Activated T-helper 1 cell treated with Interleukin-2 at 50 U/mL for 16 hours (primary cell): ENCODE measurements around the gene PCNT.
"Not testable (repeated sequence)": the region's sequence is repeated elsewhere in the genome, so short reads cannot be mapped to it uniquely, and the experiment has no call there.

ENCODE experiments used
- DNase-seq: peaks from one replicate; pipeline ENCODE4 v3.0.0-alpha.2; 2020; ENCODE audit warnings: low read depth

The PCNT gene

DNA sequence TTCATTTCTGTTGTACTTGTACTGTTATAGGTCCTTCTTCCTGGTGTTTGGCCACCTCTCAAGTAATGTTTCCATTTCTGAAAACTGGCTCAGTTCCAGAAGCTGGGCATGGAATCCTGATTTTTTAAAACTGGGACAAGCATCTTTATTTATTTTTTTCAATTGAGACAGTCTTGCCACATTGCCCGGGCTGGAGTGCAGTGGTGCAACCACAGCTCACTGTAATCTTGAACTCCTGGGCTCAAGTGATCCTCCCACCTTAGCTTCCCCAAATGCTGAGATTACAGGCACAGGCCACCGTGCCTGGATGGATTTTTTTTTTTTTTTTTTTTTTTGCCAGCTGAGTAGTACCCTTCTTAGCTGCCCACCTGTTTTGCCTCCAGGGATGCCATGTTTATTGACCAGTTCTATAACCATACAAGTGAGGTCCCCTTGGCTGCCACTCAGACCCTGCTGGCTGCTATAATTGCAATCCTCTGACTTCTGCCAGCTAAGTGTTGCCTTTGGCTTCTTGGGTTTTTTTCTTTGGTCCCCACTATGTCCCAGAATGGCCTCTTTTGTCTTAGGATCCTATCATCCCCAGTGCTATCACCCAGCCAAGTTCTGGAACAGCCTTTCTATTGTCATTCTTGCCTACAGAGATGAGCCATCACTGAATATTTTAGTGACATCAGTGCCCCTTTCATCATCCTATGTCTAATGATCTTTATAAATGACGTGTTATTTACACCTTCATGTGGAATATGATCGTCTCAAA lies 130.9 kb downstream of the PCNT start:
- DNase-seq: no peak

DNA sequence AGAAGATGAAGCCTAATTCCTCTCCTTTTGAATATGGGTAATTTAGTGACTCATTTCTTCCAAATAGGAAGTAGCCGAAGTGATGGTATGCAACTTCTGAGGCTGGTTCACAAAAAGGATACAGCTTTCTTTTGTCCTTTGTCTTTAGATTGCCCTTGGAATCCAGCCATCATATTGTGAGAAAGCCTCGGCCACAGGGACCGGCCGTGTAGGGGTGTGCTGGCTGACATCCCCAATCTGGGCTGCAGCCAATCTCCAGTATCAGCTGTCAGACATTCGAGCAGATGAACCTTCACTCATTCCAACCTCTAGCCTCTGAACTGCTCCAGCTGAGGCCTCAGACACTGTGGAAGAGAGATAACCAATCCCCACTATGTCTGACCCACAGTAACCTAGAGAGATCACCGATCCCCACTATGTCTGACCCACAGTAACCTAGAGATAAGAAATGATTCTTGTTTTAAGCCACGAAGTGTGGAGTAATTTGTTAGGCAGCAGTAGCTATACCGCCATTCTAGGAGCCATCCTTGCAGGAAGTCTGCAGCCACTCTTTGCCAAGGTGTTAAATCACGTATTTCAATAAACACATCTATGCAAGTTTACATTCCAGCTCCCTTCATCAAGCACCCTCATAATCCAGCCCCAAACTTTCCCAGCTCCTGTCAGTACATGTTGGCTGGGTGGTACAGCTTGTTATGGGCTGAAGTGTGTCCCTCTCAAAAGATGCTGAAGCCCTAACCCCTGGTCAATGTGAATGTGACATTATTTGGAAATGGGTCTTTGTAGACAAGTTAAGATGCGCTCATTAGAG lies 131.8 kb downstream of the PCNT start:
- DNase-seq: no peak

DNA sequence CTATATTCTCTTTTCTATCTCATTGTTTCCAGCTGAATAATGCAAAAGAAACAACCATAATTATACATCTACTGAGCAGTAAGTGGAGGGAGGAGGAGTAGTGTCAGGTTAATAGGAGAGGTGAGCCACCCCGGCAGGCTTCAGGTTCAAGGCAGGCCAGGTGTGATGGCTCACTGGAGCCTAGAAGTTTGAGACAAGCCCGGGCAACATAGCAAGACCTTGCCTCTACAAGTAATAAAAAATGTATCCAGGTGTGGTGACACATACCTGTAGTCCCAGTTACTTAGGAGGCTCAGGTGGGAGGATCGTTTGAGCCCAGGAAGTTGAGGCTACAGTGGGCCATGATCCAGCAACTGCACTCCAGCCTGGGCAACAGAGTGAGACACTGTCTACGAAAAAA lies 132.8 kb downstream of the PCNT start:
- DNase-seq: no peak

DNA sequence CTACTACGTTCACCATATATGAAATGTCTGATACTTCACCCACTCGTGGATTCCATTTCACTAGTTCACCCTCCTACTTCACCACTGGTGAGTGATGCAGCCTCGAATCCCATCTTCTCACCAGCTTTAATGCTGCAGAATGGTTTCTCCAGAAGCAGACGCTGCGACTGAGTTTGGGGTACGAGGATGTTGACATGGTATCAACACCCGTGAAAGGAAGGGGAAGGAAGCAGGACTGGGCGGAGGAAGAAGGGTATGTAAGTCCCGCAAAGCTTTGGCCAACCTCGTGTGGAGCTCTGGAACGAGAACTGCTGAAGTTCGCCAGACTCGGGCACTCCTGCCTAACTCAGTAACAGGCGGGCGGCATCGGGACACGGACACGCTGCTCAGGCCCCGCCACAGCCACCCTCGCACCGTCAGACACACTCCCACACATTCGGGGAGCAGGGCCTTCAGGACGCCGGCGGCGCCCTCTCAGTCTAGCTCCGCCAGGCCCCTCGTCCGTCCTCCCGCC lies 133.9 kb downstream of the PCNT start:
- DNase-seq: no peak

DNA sequence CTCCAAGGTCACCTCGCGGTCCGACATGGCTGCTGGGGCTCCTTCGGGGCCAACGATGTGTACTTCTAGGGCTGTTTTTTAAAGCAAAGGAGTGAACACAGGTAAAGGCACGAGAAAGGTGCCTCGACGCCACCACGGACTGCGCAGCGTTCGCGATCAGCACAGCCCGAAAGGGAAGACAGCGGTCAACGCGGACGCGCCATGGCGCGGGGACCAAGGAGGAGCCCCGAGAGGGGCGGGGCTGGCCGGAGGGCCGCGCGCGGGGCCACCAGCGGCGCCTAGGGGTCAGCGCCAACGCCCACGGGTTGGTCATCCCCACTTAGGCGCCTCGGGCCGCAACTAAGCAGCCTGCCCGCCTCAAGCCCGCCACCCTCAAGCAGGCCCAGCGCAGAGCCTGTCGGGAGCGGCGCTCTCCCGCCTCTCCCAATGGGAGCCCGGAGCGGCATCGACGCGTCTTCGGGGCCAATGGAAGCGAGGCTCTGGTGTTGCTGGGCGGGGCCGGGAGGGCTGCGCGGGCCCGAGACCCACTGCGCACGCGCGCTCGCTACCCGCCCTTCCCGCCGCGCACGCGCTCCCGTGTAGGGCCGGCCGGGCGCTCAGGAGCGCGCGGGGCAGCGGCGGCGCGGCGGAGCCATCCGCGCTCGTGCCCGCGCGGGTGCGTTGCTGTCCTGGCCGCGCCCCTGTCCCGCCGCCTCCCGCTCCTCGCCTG lies 134.5 kb downstream of the PCNT start, which contains the start of gene DIP2A:
TSS of gene DIP2A (plus strand) at position 577 of the 709 bp plus-strand sequence. CDS start 241 bp downstream, outside the sequence.
- peak; percentile 93 for DNase-seq

DNA sequence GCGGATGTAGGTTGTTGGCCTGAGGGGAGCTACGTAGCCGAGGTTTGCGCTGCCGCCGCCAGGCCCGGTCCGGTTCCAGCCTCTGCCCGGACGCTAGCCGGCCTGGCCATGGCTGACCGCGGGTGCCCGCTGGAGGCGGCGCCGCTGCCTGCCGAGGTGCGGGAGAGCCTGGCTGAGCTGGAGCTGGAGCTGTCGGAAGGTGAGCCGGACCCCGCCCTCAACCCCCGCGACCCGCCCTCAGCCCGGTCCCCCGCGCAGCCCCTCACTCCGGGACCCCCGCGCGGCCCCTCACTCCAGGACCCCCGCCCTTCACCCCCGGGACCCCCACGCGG lies 135.0 kb downstream of the PCNT start:
- DNase-seq: no peak

DNA sequence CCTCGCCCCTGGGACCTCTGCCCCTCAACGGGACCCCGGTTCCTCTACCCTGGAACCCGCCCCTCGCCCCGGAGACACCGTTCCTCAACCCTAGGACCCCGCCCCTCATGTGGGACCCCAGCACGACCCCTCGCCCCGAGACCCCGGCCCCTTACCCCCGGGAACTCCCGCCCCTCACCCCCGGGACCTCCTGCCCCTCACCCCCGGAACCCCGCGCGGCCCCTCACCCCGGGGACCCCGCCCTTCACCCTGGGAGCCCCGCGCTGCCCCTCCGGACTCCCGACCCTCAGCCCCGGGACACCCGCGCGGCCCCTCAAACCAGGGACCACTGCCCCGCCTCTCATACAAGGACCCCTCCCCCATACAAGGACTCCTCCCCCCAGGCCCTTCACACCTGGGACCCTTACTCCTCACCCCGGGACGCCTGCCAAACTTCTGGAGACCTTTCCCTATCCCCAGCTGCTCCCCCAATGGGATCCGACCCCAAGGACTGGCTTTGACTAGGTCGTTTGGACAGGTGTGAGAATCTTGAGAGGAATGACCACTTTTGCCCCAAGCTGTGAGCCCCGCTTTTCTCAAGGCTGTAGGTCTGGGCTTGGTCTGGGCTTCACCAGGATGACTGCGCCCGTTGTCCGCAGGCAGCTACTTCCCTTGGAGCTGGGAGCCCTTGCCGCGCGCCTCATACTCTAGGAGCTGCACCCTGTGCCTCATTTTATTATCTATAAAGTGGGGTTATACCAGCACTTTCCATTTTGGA lies 135.6 kb downstream of the PCNT start:
- no peak for DNase-seq

DNA sequence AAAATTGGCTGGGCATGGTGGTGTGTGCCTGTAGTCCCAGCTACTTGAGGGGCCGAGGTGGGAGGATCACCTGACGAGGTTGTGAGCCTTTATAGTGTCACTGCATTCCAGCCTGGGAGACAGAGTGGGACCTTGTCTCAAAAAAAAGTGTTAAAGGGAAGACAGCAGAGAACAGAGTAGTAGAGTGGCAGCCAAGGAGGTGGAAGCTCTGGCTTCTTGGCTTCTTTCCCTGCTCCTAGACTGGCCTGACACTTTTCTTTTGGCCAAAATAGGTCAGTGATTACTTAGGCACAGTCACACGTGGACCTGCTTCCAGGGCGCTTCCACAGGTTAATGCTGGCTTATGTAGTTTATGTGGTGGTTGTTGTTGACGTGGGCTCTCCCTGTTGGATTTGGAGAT lies 138.0 kb downstream of the PCNT start:
- no peak for DNase-seq

DNA sequence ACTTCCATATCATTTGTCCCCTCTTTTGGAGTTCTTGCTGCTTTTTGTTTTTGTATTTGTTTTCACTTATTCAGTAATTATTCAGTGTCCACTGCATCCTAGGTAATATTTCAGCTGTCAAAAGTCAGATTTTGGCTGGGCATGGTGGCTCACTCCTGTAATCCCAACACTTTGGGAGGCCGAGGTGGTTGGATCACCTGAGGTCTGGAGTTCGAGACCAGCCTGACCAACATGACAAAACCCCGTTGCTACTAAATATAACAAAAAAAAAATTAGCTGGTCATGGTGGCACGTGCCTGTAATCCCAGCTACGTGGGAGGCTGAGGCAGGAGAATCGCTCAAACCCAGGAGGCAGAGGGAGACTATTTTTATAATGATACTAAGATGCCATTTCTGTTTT lies 141.2 kb downstream of the PCNT start:
- not testable (repeated sequence) for DNase-seq

DNA sequence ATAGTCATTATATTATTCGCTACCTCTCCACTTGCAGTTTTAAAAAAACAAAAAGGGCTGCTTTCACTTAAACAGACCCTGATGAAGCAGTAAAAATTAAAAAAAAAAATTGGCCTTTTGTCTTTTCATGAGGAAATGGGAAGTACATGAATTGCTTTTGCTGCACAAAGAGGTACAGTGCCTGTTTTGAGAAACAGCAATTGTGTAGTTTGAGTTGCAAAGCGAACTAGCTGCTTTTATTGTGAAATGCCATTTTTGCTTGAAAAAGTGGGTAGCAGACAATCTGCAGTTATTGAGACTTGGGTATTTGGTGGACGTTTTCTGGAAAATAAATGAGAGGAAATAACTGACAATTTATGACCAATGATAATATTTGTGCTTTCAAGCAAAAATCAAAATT lies 141.7 kb downstream of the PCNT start:
- no peak for DNase-seq

DNA sequence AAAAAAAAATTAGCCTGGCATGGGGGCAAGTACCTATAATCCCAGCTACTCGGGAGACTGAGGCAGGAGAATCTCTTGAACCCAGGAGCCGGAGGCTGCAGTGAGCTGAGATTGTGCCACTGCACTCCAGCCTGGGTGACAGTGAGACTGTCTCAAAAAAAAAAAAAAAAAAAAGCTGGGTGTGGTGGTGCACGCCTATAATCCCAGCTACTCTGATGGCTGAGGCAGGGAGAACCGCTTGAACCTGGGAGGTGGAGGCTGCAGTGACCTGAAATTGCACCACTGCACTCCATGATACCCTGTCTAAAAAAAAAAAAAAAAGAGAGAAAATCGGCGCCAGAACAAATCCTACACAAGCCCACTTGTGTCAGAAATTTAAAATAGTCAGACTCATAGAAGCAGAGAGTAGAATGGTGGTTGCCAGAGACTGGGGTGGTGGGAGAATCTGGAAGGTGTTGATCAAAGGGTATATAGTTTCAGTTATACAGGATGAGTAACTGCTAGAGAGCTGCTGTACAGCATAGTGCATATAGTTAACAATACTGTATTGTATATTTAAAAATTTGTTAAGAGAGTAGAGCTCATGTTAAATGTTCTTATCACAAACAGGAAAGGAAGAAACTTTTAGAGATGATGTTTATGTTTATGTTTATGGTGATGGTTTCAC lies 144.3 kb downstream of the PCNT start:
- no peak for DNase-seq

DNA sequence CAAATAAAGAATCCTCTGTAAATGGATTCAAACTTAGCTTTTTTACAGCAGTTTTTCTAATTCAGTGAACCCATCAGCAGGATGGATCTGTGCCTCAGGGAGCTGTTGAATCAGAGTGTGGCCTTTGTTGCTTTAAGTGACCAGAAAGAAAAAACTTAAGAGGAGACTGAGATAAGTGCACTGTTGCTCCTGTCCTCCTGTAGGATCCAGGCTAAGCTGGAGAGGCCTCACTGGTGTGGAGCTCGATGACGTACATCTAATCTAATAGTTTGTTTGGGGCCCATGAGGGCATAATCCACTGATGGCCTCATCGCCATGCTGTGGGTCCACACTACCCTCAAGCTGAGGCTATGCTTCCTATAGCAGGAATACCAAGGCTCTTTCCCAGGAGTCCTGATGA lies 145.3 kb downstream of the PCNT start:
- no peak for DNase-seq

DNA sequence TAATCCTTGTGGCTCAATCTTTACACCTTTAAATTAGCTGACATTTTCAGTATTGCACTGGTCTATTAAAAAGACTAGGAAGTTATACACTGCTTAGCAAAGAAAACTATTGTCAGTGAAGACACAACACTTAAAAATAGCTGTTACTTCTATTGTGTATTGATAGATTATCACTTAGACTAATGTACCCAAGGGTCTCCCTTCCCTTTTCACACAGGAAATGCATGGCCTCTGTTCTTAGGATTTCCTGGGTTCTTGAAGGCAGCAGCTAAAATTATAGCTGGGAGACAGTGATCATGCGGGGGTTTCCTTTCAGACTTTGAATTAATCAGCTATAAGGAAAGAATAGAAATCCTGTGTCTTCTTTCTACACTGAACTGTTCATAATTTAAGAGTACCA lies 147.6 kb downstream of the PCNT start:
- DNase-seq: no peak

DNA sequence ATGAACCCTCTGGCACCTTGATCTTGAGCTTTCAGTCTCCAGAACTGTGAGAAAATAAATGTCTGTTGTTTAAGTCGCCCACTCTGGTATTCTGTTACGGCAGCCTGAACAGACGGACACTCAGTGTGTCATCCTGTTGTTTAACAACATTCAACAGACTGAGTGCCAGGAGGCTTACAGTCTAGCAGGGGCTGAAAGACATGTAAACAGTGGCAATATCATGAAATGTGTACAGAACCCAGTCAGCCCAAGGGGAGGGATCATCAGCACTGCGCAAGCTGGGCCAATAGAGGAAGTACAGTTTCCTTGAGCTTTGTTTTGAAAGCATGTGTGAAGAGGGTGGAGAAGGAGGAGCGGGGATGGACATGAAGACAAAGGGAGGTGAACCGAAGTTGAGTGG lies 148.3 kb downstream of the PCNT start:
- no peak for DNase-seq

DNA sequence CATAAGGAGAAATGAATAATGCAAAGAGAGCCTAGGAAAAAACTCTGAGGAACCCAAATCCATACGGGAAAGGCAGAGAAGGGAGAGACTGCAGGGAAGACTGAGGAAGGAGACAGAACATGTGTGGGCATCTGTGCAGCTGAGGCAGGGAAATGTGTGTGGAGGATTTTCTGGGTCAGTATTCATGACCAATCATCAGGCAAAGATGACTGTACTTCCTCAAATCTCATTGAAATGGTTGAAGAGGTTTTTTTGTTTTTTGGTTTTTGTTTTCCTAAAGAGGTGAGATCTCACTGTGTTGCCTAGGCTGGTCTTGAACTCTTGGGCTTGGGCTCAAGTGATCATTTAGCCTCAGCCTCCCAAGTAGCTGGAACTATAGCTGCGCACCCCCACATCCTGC lies 150.4 kb downstream of the PCNT start:
- no peak for DNase-seq

DNA sequence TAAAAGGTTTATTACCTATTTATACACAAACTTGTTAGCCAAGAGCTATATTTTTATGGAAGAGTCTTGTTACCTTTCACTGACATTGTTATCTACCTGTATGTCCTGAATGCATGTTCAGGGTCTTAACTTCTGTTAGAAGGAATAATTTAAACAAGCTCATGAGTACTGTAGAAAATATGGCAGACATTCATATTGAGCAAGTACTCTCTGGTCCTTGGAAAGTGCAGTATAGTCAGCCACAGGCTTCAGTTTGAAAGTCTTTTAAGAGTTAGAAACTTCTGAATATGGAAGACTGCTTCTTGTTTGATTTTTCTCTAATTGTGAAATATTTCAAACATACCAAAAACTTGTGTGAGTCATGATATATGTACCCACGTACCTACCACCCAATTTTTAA lies 151.3 kb downstream of the PCNT start:
- DNase-seq: no peak

DNA sequence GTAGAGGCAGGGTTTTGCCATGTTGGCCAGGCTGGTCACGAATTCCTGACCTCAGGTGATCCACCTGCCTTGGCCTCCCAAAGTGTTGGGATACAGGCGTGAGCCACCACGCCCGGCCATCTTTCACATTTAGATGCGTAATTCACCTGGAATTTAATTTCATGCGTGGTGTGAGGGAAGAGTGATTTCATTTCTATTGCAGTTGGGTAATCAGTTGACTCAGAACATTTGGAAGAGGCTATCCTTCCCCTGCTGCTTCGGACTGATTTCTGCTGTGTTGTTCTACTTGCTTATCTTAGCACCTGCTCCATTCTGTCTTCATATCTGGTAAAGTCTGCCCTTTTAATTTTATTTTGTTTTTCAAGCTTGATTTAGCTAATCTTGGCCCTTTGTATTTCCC lies 153.8 kb downstream of the PCNT start:
- no peak for DNase-seq

DNA sequence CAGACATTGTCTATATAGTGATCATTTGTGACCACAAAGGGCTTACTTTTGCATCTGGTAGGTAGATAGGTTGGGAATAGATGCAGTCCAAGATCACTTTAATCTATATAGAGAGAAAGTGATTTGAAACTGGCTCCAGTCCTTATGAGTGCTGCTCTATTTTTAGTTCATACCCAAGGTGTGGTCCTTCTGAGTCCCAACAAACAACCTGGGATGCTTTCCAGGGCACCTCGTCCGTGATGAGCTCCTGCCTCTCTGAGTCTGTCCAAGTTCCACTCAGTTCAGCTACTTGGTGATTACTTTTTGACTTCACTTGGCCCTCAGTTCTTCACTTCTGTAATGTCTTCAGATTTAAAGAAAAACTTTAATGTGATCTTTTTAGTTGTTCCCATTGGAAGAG lies 155.0 kb downstream of the PCNT start:
- DNase-seq: no peak

DNA sequence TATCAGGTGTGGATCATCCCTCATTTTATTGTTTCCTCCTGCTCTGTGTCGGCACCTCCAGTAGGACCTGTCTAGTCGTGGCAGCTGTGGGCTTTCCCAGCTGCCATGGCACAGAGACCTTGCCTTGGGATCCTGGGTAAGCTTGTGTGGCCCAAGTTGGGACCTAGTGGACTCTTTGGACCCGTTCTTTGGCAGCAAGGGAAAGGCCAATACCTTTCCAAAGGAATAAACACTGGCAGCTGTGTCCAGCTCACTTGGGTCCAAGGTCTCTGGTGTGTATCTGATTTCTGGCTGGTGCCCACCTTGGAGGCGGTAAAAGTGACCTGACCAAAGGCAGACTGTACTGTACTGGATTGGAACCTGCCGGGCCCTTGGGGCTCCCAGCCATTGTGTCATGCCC lies 156.5 kb downstream of the PCNT start:
- no peak for DNase-seq

DNA sequence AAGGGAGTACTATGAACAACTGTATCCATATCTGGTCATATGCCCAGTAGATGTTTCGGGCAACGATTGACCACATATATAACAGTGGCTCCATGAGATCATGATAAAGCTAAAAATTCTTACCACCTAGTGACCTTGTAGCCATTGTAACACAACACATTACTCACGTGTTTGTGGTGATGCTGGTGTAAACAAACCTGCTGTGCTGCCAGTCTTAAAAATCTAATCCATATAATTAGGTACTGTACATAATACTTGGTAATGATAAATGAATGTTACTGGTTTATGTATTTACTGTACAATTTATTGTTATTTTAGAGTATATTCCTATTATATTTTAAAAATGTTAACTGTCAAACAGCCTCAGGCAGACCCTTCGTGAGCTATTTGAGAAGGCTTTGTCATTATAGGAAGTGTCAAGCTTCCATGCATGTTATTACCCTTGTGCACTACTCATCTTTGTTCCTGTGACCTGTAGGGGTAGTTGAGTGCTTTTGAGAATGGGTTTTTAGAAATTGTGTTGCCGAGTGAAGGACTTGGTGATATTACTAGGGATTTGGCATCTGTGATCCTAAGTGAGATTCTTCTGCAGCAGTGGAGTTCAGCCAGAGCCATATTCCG lies 158.4 kb downstream of the PCNT start:
- no peak for DNase-seq

DNA sequence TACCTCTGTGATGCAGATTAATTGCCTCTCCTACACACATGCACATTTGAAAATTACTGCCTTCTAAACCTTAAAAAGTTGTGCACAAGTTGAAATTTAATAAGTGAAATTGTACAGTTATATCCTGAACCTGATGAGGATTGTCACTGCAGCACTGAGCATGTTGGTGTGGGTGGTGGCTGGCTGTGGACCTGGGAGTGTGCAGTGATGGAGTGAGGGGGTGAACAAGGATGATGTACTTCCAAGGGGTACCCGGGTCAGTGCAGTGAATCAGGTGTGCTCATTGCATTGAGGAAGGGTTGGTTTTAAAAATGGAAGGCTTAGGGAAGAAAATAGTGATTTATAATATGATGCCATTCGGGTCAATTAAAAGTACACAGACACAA lies 158.9 kb downstream of the PCNT start:
- DNase-seq: no peak
